Stimulated activated CD4-positive, alpha-beta T cell treated with anti-CD3 and anti-CD28 coated beads, Interleukin-12 subunit alpha, Interleukin-12 subunit beta, amount 100 ng/mL, for 4 hours (primary cell): ENCODE results near the gene IQSEC1.

ENCODE experiments used
- DNase-seq: peaks from one replicate; pipeline ENCODE4 v3.0.0-alpha.2; 2020

IQSEC1 gene

DNA sequence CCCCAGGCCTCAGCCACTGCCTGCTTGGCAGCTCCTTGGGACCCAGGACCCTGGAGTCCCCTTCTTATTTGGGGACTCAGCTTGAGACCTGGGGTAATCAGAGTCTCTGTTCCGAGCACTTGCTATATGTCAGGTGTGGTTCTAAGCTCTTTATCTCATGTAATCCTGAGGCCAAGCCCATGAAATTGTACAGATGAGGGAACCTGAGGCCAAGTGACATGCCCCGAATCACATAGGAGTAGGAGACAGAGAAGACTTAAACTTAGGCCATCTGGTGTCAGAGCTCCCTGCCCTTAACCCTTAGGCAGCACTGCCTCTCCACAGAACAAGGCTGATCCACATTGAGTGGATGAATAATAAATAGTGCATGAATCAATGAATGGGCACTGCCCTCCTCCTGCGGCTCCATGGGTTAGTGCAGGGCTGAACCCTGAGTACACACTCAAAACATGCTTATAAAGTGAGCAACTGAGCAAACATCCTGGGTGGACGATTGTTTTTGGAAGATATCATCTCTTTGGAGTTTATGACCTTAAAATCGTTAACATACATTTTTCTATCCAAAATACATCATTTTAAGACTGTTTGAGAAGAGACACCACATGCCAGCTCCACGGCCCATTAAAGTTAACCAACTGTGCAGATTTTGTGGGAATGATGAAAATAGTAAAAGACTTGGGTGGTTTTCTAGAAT lies 33.2 kb upstream of the IQSEC1 start:
- DNase-seq = no peak

DNA sequence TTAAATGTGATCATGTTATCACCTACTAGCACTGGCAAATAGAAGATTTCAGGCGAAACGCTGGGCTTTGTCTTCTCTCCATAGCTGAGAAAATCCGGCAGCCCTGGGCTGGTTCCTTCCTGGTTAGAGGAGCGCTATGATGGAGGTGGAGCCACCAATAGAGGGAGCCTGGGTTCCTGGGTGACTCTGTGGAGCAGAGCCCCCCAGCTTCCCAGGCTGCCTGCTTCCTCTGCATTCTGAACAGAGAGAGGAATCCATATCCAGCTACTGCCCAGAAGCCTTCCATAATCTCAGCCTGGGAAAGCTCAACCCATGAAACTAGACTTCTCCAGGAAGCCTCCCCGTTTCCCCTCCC lies 32.6 kb upstream of the IQSEC1 start:
- DNase-seq = no peak

DNA sequence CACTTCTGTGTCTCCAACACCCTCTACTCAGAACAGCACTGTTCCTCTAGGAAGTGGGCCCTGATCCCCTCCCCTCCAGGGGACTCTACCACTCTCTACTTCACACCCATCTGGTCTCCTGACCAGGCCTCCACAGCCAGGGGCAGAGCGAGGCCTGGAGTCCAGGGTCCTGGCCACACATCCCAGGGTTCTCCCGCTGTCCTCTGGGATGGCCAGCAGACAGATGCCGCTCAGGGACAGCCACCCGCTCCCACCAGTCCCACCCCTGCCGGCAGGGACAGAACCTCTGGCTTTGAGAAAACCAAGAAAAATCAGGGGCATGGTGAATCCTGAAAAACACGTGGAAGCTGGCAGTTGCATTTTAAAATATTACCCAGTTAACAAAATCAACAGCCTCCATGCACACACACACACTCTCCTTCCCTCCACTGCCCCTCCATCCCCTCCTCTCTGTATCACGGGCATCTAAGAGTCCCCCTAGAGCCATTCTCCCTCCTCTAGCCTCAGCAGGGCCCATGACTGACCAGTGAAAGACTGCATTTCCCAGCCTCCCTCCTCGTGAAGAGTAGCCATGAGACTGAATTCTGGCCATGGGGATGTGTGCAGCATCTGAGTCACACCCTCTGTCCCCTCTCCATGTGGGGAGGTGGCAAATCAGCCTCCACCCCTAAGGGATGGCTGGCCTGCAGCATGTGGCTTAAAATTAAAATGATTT lies 32.1 kb upstream of the IQSEC1 start:
- DNase-seq = no peak

DNA sequence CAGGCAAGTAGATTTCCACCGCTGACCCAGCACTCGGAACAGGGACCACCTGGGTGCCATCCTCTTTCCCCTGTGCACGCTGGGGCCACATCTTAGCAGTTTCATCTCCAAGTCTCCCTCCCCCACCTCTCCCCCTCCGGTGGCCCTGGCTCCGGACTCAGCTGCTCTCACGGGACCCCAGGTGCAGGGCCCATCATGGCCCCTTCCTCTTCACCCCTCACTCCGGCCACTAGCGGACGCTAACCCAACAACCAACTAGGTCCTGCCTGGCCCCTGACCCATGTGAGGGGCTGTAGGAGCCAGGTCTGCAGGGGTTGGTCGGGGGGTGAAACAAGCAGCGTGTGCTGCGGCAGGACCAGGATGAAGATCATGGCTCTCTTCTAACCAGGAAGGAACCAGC lies 31.3 kb upstream of the IQSEC1 start:
- DNase-seq = no peak

DNA sequence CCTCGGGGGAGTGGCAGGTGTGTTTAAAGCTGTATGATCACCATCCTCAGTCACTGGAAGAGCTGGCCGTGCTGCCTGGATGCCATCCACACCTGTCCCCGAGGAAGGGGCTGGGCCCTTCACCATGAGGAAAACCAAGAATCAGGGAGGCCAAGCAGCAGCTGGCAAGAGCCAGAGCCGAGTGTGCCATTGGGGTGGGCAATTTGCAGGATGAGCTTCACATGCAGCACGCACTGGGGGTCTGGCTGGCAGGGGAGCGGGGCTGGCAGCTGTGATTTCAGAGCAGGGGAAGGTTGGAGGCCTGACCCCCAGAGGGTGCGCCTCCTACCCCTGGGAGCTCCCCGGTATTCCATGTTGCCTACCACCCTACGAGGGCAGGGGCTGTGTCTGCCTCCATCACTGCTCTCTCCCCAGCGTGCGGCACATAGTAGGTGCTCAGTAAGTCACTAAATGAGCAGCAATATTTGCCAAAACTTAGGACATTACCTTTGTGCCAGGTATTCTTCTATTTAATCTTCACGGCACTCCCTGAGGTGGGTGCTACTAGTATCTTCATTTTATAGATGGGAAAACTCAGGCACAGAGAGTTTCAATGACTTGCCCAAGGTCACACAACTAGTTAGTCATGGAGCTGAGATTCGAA lies 30.3 kb upstream of the IQSEC1 start:
- DNase-seq = no peak

DNA sequence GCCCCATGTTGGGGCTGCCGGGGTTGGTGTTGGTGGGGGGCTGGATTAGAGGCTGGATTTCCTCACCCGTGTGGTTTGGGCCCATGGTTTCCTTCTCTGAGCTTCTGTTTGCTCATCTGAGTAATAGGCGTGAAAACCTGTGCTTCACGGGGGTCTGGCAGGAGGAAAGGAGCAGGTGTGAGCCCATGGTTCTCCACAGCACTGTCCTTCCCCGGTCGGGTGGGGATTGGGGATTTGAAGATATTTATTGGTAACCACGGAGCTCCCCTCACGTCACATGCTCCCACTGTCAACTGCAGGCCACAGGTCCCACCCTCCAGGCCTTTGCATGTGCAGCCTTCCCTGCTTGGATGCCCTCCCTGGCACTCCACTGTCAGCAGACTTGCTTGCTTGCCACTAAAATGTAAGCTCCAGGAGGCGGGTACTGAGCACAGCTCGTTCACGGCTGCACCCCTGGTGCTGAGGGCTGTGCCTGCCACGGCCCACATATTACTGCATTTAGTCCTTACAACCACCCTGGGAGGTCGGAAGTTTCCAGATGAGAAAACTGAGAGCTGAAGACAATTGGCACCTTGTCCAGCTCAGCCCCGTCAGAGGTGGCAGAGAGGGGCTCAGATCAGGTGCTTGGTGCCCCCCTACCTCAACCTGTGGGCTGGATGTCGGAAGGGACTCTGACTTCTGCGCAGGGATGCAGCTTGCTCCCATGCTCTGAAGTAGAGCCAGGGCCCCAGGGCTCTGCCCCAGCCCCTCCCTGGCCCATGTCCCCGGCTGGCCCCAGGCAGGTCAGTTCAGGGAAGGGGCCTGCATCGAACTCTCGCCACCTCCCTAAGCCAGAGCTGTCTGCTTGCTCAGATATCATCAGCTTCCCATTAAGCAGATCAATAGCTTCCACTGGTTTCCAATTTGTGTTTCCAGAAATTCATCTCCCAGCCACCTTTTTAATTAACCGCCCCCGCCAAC lies 29.4 kb upstream of the IQSEC1 start:
- no peak for DNase-seq

DNA sequence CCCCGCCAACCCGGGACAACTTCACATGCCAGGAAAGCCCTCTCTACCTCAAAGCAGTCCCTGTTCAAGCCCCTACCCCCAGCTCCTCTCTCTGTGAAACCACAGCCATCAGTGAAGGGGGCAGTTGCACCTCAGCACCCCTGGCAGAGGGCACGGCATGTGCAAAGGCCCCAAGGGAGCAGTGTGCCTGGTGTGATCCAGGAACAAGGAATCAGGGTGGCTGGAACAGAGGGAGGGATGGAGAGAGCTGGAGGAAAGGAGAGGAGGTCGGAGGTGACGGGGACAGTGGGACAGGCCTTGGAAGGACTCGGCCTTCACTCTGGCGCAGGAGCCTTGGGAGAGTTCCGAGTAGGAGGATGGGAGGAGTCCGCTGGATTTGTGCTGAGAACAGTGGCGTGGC lies 26.5 kb upstream of the IQSEC1 start:
- no peak for DNase-seq

DNA sequence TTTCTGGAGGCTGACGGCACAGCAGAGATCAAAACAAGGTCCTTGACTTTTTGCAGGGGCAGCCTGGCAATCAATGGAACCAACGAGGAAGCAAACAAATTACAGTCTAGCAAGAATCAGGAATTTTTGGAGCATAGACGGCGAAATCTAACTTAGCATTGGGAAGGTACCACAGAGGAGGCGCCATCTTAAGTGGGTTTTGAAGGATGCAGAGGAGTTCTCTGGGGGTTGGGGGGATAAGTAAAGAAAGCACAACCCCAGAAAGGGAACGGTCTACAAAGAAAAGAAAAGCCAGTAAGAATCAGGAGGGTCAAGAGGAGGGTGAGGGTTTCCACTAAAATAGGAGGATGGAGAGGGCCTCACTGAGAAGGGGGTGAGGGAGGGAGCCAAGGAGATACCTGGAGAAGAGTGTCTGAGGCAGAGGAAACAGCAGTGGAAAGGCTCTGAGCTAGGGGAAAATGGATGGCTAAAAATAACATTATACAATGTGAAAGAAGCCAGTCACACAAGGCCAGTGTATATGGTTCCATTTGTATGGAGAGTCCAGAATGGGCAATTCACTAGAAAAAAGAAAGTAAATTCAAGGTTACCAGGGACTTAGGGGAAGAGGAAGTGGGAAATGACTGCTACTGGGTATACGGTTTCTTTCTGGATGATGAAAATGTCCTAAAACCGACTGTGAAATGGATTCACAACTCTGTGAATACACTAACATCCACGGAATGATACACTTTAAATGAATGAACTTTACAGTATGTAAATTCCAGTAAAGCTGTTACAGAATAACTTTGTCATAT lies 25.2 kb upstream of the IQSEC1 start:
- no peak for DNase-seq

DNA sequence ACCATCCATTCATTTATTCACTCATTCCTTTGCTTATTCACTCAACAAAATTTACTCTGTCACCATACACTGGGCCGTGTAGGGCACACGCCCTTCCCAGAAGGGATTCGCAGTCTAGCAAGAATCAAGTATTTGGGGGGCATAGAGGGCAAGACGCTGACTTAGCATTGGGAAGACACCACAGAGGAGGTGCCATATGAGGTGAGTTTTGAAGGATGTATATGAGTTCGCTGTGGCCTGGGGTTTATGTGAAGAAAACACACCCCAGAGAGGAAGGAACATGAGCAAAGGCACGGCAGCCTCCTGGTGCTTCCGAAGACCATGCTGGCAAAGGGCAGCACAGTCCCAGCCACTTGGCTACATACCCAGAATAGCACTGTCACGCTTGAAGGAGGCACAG lies 23.1 kb upstream of the IQSEC1 start:
- DNase-seq = no peak

DNA sequence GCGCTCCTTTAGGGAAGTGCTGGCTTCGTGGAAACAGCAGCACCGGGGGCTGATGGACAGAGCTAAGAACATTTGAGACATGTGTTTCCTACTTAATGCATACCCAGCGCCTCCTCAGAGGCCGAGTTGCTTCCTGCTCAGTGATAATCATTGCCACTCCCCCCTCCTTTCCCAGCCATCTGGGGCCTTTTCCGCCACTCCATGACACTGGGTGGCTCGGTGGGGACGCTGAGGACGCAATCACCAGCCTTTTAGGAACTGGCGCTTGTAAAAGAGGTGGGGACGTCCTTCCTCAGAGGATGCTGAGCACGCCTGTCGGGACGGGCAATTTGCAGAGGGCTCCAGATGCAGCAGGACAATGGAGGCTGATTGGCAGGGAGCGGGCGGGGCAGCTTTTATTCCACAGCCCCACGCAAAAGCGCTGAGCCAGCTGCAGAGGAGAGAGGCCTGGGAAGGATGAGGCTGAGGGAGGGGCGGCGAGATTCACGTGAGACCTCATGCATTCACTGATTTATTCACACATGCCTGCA lies 22.2 kb upstream of the IQSEC1 start:
- DNase-seq = no peak

DNA sequence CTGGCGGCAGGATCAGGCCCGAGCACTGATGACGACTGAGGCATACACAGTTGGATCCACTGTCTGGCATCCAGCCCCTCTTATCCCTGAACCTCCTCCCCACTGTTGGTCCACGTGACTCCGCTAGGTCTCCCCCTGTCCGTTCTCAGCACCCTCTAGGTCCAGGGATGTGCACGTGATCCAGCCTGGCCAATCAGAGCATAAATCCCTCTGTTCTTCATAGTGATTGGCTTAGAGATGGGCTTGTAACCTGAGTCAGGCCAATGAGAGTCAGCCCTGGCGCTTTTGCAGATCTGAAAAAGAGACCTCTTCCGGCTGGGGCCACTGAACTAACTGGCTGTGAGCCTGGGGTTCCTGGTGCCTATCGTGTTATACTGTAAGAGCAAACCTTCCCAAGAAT lies 20.5 kb upstream of the IQSEC1 start:
- DNase-seq = no peak

DNA sequence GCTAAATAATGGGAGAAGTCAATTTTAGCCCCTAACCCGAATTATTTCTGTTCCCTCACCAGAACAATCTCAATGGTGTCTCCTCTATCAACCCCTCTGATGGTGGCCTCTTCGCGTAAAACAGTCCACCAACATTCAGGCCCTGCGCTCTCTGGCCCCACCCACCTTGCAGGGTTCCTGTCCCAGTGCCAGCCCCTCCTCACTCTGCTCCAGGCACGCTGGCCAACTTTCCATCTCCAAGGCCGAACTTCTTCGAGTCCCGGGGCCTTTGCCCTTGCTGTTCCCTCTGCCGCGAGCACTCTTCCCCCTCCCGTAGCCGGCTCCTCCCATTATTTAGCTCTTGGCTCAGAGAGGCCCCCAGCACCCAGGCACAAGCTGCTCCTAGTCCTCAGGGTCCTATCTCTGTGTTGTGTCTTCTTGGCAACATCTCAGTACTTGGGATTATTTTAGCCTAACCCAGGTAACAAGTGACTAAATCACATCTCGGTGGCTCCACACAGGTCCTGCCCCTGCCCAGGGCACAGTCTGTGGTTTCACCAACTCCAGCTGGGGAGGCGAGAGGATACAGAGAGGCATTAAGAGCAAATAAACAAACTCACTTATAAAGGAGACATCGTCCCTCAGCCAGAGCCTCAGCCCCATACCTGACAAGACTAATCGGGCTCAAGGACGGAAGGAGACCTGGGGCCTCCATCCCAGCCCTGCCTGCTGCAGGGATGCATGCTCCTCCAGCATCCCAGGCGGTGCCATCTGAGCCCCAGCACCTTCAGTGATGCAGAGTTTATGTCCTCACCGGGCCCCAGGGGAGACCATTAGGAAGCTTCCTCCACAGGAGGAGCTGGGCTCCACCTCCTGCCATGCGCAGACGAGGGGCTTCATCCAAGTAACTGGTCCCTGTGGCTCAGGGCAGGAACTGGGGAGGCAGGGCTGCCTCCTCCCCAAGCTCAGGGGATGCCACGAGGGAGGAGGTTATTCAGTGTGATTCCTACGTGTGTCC lies 19.7 kb upstream of the IQSEC1 start:
- no peak for DNase-seq

DNA sequence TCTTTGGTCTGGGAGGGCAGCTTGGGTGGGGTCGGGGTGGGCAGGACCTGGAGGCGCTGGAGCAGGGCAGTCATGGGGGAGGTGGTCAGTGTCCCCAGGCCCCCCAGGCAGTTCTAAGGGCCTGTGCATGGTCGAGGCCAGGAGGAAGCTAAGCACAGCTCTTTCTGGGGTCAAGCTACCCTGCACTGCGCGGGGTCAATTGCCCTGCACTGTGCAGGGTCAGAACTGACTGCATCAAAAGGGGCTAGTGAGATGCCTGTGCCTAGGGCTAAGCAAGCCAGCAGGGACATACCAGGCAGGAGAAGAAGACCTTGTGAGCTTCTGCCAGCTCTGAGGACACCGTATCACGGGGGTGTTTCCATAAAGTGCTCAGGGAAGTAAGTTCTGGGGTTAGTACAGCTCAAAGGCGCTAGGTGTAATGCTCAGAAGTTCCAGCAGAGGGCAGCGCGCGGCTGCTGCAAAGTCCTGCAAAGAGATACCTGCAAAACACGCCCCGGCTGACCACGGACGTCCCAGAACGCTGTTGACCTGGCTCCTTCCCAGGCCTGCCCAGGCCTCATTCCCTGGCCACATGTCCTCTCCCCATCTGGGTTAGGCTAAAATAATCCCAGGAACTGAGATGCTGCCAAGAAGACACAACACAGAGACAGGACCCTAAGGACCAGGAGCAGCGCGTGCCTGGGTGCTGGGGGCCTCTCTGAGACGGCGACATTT lies 18.8 kb upstream of the IQSEC1 start:
- peak; percentile 80 for DNase-seq

DNA sequence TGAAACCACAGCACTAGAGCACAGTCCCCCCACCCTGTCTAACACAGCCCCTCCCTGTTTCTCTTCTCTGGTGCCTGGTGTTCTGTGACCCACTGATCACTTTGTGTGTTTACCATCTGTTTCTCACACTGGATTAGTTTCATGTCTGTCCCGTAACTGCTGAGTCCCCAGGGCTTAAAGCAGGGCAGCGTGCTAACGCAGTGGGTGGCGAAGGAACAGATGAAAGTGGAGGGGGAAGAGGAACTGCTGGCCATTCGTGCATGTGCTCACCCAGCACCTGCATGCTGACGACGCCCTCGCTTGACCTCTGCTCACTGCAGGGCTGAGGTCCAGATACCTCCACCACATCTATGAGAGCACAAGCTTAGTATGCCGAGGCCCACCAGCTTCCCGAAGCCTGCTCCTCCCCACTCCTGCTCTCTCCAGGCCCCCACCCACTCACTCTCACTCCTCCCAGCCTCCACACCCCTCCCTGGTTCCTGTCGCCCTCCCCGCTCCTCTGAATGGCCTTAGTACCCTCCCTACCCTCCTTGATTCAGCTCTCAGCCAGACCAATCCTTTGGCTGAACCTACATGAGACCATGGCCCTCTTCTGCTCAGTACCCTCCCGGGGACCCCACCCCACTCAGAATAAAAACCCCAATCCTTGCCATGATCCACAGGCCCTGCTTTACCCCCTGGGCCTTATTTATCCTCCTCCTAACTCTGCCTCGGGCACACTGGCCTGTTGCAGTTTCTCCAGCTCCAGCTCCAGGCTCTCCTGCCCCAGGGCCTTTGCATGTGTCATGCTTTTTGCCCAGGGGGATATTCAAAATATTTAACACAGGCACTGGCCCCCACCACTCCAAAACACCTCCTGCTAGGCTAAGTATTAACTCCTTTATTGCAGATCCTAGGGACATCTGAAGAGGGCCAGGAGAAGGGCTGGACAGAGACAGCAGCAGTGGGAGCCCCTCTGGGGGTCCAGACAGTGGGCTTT lies 15.1 kb upstream of the IQSEC1 start:
- DNase-seq = no peak

DNA sequence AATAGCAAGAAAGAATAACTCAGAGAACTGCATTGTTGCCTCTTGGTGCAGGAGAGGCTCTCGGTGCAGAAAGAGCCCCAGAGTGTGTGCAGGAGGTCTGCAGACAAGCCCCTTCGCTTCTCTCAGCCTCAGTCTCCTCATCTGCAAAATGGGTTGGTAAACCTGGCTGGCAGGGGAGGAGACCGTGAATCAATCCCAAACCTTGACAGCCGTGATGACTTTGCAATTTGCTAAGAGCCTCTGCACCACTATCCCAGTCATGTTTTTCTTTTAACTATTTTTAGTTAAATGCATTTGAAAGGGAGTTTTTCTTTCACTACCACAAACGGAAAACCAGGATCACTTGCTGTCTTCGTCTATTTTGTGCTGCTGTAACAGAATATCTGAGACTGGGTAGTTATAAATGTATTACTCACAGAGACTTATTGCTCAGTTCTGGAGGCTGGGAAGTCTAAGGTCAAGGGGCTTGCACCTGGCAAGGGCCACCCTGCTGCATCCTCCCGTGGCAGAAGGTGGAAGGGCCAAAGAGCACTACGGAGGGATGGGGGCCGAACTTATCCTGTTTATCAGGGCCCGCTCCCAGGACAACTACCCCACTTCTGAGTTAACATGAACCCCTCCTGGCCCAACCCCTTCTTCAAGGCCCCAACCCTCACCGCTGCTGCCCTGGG lies 14.2 kb upstream of the IQSEC1 start:
- DNase-seq = no peak

DNA sequence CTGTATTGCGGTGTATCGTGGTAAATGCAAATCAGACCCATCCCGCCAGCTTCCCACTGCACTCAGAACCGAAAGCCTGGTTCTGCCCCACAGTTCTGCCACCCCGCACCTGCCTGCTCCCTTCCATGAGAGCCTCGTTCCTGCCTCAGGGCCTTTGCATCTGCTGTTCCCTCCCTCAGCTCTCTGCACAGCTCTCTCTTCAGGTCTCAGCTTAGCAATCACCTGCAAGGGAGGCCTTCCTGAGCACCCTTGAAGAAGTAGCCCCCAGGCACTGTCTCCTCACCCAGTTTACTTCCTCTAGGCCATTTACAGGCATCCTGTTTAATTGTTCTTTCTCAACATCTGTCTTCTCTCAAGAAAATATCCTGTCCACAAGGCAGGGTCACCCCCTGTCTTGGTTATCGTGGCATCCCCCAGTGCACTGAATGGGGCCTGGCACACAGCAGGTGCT lies 13.3 kb upstream of the IQSEC1 start:
- DNase-seq = no peak

DNA sequence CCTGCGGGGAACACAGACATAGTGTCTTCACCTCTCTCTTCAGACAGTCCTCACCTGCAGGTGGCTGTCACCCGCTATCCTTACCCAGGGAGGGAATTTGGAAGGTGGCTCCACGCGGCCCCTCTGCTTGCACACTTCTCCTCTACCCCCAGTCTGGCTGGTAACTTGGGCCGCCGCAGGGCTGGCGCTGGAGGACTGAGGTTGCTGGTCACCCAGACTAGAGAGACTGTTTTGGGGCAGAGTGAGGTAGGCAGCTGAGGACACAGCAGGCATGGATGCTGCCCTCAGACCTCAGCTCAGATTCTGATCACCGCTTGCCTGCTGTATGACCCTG lies 12.6 kb upstream of the IQSEC1 start:
- no peak for DNase-seq
